HG03558 (cell line): ENCODE measurements around the gene AKIRIN2.
"Not testable (repeated sequence)": the region's sequence is repeated elsewhere in the genome, so short reads cannot be mapped to it uniquely, and the experiment has no call there.

Experiments used
- ATAC-seq: cut with Tn5 transposase; IDR thresholded peaks from one replicate; pipeline ENCODE4 v1.9.1; 2021; ENCODE audit warnings: moderate number of reproducible peaks; ENCODE audit not compliant: unreplicated experiment; ENCODE audit errors: extremely low read depth

Gene AKIRIN2

DNA sequence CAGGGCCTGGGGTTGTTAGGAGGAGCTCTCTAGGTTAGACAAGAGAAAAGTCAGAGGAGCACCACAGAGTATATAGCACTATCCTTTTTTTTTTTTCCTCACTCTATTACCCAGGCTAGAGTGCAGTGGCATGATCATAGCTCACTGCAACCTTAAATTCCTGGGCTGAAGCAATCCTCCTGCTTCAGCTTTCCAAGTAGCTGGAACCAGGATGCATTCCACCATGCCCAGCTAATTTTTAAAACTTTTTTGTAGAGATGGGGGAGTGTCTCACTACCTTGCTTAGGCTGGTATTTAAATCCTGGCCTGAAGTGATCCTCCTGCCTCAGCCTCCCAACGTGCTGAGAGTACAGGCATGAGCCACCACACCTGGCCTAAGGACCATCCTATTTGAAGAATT is 19.3 kb upstream of the AKIRIN2 start:
- no peak for ATAC-seq

DNA sequence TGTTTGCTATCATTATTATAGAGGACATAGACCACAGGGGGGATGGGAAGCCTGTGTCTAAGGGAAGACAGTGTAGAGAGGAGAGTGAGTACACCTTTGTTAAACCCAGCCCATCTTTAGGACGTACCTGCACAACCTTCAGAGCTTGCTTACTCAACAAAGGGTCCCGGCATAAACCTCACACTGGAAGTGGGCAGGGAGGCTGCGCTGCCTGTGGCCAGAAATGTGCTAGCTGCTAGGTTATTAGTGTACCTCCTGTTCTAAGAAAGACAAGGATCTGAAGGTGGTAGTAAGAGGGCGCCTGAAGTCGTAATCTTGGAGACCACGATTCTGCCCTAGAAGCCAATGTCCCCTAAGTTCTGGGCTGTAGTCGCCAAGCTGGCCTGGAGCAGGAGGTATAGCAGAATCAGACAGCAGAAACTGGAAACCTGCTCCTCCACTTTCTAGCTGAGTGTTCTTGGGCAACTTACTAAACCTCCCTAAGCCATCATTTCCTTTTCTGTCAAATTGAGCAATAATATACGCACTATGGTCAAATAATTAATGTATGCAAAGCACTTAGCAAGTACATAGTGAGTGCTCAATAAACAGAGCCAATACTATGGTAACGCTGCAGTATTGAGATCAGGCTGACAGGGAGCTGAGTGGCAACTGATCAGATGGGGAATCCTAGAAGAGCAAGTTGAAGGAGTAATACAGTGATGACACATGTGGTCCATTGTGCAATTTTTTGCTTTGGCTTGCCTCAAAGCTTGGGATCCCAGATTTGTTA is 16.8 kb upstream of the AKIRIN2 start:
- no peak for ATAC-seq

DNA sequence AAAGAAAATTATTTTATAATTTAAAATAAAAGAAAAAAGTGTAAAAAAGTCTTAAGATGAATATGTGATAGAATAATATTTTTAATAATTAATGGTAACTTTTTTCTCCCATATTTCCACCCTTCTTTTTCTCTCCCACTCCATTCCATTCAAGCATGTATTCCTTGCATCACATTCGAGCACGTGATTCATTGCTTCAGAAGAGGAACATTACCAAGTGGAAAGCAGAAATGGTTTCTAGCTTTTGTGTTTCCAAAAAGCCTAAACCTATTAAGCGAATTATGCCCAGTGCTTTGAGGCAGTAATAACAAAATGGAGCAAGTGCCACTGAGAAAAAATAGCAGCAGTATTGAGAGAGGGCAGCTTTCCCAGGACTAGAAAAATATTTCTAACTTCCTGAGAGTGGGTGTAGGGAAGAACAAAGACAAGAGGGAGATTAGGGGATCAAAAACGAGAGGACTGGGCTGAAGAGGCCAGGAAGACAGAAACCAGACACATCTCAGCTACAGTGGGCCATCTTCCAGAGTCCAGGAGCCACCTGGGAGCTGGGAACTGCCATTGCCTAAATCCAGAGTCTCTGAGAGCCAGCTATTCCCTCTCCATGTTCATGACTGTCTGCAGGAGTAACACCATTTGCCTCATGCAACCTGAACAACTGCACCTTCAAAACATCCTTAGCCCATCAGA is 15.0 kb upstream of the AKIRIN2 start:
- no peak for ATAC-seq

GRCh38 chr6:87714093-87714842 is 12.2 kb upstream of the AKIRIN2 start:
- ATAC-seq, result peak; percentile 57

DNA sequence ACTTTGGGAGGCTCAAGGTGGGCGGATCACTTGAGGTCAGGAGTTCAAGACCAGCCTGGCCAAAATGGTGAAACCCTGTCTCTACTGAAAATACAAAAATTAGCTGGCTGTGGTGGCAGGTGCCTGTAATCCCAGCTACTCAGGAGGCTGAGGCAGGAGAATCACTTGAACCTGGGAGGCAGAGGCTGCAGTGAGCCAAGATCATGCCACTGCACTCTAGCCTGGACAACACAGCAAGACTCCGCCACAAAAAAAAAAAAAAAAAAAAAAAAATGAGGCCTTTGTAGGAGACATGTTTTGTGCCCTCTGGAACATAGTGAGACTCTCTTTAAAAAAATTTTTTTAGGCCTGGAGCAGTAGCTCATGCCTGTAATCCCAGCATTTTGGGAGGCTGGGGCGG is 10.7 kb upstream of the AKIRIN2 start:
- not testable (repeated sequence) for ATAC-seq

- no peak for ATAC-seq
These were observed 8.1 kb upstream of the AKIRIN2 start for GRCh38 chr6:87710090-87710489.

DNA sequence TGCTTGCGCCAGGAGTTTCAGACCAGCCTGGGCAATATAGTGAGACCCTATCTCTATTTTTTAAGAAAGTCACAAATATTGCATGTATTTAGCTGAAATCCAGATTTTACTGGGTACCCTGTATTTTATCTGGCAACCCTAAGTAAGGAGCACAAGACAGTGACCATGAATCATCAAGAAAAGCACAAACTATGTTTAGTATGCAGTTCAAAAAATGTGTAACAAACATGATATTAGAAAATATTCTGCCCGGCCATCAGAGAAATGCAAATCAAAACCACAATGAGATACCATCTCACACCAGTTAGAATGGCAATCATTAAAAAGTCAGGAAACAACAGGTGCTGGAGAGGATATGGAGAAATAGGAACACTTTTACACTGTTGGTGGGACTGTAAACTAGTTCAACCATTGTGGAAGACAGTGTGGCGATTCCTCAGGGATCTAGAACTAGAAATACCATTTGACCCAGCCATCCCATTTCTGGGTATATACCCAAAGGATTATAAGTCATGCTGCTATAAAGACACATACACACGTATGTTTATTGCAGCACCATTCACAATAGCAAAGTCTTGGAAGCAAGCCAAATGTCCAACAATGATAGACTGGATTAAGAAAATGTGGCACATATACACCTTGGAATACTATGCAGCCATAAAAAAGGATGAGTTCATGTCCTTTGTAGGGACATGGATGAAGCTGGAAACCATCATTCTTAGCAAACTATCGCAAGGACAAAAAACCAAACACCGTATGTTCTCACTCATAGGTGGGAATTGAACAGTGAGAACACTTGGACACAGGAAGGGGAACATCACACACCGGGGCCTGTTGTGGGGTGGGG is 6.8 kb upstream of the AKIRIN2 start:
- ATAC-seq, result not testable (repeated sequence)

DNA sequence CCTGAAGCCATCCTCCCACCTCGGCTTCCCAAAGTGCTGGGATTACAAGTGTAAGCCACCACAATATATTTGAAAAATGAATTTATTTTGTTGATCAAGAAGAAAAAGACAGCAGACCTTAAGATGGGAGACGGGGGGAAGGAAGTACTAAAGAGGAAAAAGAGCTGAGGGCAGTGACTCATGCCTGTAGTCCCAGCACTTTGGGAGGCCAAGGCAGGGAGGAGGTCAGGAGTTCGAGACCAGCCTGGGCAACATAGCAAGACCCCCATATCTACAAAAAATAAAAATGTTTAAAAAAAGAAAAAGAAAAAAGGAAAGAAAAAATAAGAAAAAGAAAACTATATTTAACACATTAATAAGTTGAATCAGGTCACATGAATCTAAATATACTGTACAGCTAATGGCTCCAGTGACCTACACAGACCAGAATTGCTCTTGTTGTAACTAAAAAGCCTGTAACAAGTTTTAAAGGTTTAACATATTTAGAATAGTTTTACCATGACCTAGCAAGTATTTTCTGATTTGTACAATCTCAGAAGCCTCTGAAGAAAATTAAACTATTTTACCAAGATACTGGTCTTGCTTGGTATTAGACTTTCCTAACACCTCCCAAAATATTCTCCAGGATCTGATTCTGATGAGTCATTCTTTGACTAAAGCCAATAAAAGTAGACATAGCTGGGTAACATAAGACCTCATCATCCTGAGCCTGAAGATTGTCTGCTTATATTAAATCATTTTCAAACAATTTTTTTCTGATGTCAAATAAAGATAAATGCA is 4.3 kb upstream of the AKIRIN2 start:
- no peak for ATAC-seq

DNA sequence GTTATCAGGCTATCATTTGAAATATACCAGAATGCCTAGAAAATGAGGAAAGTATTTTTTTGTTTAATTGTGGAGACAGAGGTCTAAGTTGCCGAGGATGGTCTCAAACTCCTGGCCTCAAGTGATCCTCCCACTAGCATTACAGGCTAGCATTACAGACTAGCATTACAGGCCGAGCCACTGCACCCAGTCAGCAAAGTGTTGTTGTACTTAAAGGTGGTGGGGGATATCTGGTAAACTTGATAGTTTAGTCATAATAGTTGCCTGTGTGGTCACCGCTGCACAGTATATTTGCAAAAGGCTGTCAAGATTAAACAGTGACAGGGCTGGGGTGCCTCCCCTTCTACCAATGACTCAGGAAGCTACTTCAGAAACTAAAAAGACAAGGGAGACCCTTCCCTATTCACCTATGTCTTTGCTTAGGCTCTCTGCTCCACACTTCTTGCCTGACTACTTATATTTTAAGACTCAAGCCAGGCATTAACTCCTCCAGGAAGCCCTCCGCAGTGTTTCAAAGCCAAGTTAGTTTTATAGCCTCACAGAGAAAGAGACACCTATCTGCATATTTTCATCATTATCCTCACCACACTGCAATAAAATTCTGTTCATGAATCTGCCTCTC is 3.1 kb upstream of the AKIRIN2 start:
- ATAC-seq, result peak; percentile 45

- ATAC-seq, result not testable (repeated sequence)
These were observed 1.0 kb upstream of the AKIRIN2 start for GRCh38 chr6:87703039-87703438.

DNA sequence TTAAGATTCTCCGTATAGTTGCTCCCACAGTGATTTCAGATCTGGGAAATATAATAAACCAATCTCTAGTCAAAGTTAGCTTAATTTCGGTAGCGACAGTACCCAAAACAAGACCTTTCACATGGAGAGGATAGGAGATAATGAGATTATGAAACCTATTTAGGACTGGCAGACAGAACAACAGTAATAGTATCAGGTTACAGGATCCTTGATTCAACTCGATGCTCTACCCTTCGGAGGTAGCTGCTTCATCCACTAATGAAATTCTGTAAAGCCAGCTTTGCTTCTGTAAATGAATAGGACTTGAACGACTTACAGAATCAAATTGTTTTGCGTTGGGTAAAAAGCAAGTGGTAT is 534 bp upstream of the AKIRIN2 start:
- no peak for ATAC-seq

DNA sequence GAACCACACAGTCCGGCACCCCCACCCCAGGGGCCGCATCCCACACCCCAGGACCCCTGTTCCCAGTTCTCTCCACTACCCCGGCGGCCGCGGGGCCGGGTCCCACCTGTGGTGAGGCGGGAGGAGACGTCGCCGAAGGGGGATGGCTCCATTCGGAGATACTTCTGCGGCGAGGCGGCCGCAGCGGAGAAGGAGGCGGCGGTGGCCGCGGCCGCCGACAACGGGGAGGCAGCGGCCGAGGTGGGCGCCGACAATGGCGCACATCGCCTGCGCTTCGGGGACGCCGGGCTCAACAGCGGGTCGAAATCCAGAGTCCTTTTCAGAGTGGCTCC is 723 bp downstream of the AKIRIN2 start:
- ATAC-seq, result no peak

GRCh38 chr6:87700397-87701343 is 1.4 kb downstream of the AKIRIN2 start:
- no peak for ATAC-seq

DNA sequence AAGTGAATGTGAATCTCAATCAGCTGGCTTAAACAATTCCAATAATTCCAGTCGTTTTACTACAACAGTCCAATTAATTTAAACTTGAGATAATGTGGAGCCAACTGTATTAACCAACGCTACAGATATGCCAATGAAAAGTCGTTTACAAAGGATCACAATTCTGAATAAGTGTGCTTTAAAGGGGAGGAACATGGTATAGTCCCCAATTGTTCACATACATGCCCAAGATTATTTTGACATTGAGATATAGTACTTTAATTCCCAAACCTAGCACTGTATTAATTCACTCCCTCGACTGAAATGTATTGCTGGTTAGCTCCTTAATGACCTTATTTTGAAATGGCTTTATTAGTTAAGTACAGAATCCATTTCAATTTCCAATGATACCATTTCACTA is 2.5 kb downstream of the AKIRIN2 start:
- ATAC-seq, result no peak

DNA sequence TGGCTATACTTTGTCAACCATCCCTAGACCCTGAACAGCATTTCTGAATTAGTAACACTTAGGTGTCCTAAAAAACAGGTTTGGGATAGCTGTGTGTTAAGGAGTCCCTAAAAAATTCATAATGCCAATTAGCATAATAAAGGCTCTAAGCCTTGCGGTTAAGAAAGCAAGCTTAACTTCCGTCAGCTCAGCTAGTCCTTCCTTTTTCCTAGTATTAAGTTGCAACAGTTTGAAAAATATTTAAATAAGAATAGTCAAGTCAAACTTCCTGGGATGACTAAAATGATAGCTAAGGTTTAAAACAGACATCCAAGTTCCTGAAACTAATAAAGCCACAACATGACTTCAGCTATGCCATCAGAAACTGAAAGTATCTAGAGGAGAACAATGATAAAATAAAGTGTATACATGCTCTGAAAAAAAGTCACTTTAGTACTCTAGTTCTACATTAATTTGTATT is 3.5 kb downstream of the AKIRIN2 start:
- no peak for ATAC-seq

- ATAC-seq, result no peak
These were observed 4.2 kb downstream of the AKIRIN2 start for GRCh38 chr6:87697581-87698546.

DNA sequence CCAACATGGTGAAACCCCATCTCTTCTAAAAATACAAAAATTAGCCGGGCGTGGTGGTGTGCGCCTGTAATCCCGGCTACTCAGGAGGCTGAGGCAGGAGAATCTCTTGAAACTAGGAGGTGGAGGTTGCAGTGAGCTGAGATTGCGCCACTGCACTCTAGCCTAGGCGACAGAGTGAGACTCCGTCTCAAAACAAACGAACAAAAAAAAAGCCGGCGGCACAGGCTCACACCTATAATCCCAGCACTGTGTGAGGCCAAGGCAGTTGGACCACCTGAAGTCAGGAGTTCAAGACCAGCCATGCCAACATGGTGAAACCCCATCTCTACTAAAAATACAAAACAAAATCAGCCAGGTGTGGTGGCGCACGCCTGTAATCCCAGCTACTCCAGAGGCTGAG is 5.2 kb downstream of the AKIRIN2 start:
- not testable (repeated sequence) for ATAC-seq
